Stimulated activated CD8-positive, alpha-beta memory T cell treated with anti-CD3 and anti-CD28 coated beads, Interleukin-2, amount 100 ng/mL, for 1 hour (primary cell): ENCODE data around the gene MPHOSPH9.
A peak's percentile ranks its signal among the peaks of the same experiment; 100 is the strongest.
"Not testable (repeated sequence)": the region's sequence is repeated elsewhere in the genome, so short reads cannot be mapped to it uniquely, and the experiment has no call there.

Source experiments
- DNase-seq, 2 donors: peaks; one replicate each; pipeline ENCODE4 v3.0.0-alpha.2; 2020; ENCODE audit warnings: low read depth in 2 of 2

Gene MPHOSPH9

GRCh38 chr12:123227581-123228258 is 5.2 kb downstream of the MPHOSPH9 start:
- DNase-seq, result no peak

- no peak for DNase-seq
These were observed 7.5 kb downstream of the MPHOSPH9 start for GRCh38 chr12:123225443-123225842.

GRCh38 chr12:123223241-123223668 is 9.7 kb downstream of the MPHOSPH9 start:
- peak in 1 of 2 donors; percentile 21 for DNase-seq

GRCh38 chr12:123207815-123208214 is 25.1 kb downstream of the MPHOSPH9 start:
- DNase-seq, result not testable (repeated sequence)

- DNase-seq, result not testable (repeated sequence)
These were observed 26.1 kb downstream of the MPHOSPH9 start for GRCh38 chr12:123206794-123207193.

- DNase-seq, result no peak
These were observed 32.5 kb downstream of the MPHOSPH9 start for GRCh38 chr12:123200414-123200813.

- DNase-seq, result no peak
These were observed 33.0 kb downstream of the MPHOSPH9 start for GRCh38 chr12:123199936-123200335.

- DNase-seq, result no peak
These were observed 45.3 kb downstream of the MPHOSPH9 start for GRCh38 chr12:123187637-123188036.

GRCh38 chr12:123180171-123180570 is 52.8 kb downstream of the MPHOSPH9 start:
- no peak for DNase-seq

- no peak for DNase-seq
These were observed 61.0 kb downstream of the MPHOSPH9 start for GRCh38 chr12:123171967-123172366.

GRCh38 chr12:123167329-123167728 is 65.6 kb downstream of the MPHOSPH9 start:
- DNase-seq, result no peak

- no peak for DNase-seq
These were observed 67.4 kb downstream of the MPHOSPH9 start for GRCh38 chr12:123165537-123165936.

- no peak for DNase-seq
These were observed 68.2 kb downstream of the MPHOSPH9 start for GRCh38 chr12:123164710-123165261.

GRCh38 chr12:123164222-123164621 is 68.7 kb downstream of the MPHOSPH9 start:
- no peak for DNase-seq

- DNase-seq, result no peak
These were observed 69.7 kb downstream of the MPHOSPH9 start for GRCh38 chr12:123163227-123163626.

- no peak for DNase-seq
These were observed 72.0 kb downstream of the MPHOSPH9 start for GRCh38 chr12:123160801-123161487.

GRCh38 chr12:123153906-123154305 is 79.0 kb downstream of the MPHOSPH9 start:
- no peak for DNase-seq

- no peak for DNase-seq
These were observed 80.1 kb downstream of the MPHOSPH9 start for GRCh38 chr12:123152833-123153232.

GRCh38 chr12:123151457-123152454 is 81.2 kb downstream of the MPHOSPH9 start:
- no peak for DNase-seq

GRCh38 chr12:123150744-123151456 is 82.0 kb downstream of the MPHOSPH9 start, which contains the start of gene PITPNM2:
TSS of gene PITPNM2 (minus strand) at chr12:123151090. CDS start at chr12:123034590, 116,500 bp downstream.
- peak; percentile 21 to 45 for DNase-seq

GRCh38 chr12:123150275-123150743 is 82.6 kb downstream of the MPHOSPH9 start:
- DNase-seq, result no peak
